ENCODE results near the gene LMX1A. TPM values are rescaled to one million over a fixed set of nuclear protein-coding genes. Genes with fewer than 3 reads are reported as not detected.

Gene LMX1A
- total and polyA plus RNA-seq, 2 of the 13 experiments (the other 11 are each of a cell fraction or from before 2014, with no cell fraction given), result 0.07 TPM; not detected in 1

GRCh38 chr1:165173818-165174217 is 182.7 kb downstream of the LMX1A start (continued):
- TF ChIP-seq ZBTB43 (CRISPR knock-in tag; conservative IDR thresholded peaks at IDR 0.05), result no peak
- TF ChIP-seq ZNF143 (CRISPR knock-in tag; IDR thresholded peaks at IDR 0.05), result no peak

DNA sequence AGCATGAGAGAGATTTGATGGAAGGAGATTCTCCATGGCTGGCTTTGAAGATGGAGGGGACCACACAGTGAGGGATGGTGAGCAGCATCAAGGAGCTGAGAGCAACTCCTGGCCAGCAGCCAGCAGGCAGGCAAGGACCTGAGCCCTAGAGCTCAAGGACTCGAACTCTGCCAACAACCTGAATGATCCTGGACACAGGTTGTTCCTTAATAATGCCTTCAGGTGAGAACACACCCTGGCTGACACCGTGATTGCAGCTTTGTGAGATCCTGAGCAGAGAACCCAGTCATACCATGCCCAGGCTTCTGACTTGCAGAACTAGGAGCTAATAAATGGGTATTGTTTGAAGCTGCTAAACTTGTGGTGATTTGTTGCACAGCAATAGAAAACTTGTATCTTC is 183.1 kb downstream of the LMX1A start:
- no peaks in the 10 kb centered on the region for H3K9me3 ChIP-seq (ENCODE audit: low read length)
- TF ChIP-seq HMGA1 (CRISPR knock-in tag; conservative IDR thresholded peaks at IDR 0.05) (no peak), SP4 (CRISPR knock-in tag; IDR thresholded peaks at IDR 0.05) (no peak), ZNF24 (IDR thresholded peaks at IDR 0.05) (no peak), ESRRA (CRISPR knock-in tag; IDR thresholded peaks at IDR 0.05; ENCODE audit: low read depth) (no peak), AGO1 (IDR thresholded peaks at IDR 0.05; ENCODE audit: low read depth, low read length, poor library complexity, severe bottlenecking) (no peak), ZBTB38 (CRISPR knock-in tag; IDR thresholded peaks at IDR 0.05) (no peak), PHF20 (CRISPR knock-in tag; IDR thresholded peaks at IDR 0.05) (no peak), CAMTA2 (CRISPR knock-in tag; IDR thresholded peaks at IDR 0.05; ENCODE audit: borderline replicate concordance) (no peak), ZFP90 (CRISPR knock-in tag; IDR thresholded peaks at IDR 0.05; ENCODE audit: borderline replicate concordance) (no peak), ZNF329 (CRISPR knock-in tag; IDR thresholded peaks at IDR 0.05; ENCODE audit: low read depth) (no peak), ZMAT3 (CRISPR knock-in tag; conservative IDR thresholded peaks at IDR 0.05) (no peak), POGK (CRISPR knock-in tag; conservative IDR thresholded peaks at IDR 0.05) (no peak), NCOA2 (CRISPR knock-in tag; IDR thresholded peaks at IDR 0.05) (no peak), EP300 (IDR thresholded peaks at IDR 0.05; ENCODE audit: low read depth in 2 of 2, low read length in 2 of 2) (no peak), EP300 (CRISPR knock-in tag; IDR thresholded peaks at IDR 0.05; ENCODE audit: borderline replicate concordance) (no peak)
- TF ChIP-seq, protein P1, sequence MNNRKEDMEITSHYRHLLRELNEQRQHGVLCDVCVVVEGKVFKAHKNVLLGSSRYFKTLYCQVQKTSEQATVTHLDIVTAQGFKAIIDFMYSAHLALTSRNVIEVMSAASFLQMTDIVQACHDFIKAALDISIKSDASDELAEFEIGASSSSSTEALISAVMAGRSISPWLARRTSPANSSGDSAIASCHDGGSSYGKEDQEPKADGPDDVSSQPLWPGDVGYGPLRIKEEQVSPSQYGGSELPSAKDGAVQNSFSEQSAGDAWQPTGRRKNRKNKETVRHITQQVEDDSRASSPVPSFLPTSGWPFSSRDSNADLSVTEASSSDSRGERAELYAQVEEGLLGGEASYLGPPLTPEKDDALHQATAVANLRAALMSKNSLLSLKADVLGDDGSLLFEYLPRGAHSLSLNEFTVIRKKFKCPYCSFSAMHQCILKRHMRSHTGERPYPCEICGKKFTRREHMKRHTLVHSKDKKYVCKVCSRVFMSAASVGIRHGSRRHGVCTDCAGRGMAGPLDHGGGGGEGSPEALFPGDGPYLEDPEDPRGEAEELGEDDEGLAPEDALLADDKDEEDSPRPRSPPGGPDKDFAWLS (CRISPR knock-in tag; IDR thresholded peaks at IDR 0.05; ENCODE audit: borderline replicate concordance), result no peak
- TF ChIP-seq, protein P2, sequence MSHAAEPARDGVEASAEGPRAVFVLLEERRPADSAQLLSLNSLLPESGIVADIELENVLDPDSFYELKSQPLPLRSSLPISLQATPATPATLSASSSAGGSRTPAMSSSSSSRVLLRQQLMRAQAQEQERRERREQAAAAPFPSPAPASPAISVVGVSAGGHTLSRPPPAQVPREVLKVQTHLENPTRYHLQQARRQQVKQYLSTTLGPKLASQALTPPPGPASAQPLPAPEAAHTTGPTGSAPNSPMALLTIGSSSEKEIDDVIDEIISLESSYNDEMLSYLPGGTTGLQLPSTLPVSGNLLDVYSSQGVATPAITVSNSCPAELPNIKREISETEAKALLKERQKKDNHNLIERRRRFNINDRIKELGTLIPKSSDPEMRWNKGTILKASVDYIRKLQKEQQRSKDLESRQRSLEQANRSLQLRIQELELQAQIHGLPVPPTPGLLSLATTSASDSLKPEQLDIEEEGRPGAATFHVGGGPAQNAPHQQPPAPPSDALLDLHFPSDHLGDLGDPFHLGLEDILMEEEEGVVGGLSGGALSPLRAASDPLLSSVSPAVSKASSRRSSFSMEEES (CRISPR knock-in tag; IDR thresholded peaks at IDR 0.05), result no peak

More for the DNA sequence above, 183.1 kb downstream of the LMX1A start:
- Histone ChIP-seq H3K27ac (ENCODE audit: extremely low read length, insufficient read depth, low read length) (no peak overlapping the region), H3K4me1 (ENCODE audit: insufficient read depth, low read length) (no peaks in the 10 kb centered on the region), H2AFZ (ENCODE audit: low read length) (no peak overlapping the region), H3K36me3 (replicated peaks in 1 of 2; ENCODE audit: control insufficient read depth in 1 of 2, insufficient read depth in 2 of 2, low read length in 2 of 2) (no peaks in the 10 kb centered on the region), H3K9ac (ENCODE audit: insufficient read depth, low read depth, low read length) (no peak overlapping the region), H3K79me2 (ENCODE audit: insufficient read depth, low read length) (no peaks in the 10 kb centered on the region), H4K20me1 (ENCODE audit: insufficient read depth, low read length) (no peaks in the 10 kb centered on the region), H3K4me2 (ENCODE audit: low read depth, low read length) (no peak overlapping the region), H3K4me3 (replicated peaks in 1 of 3; ENCODE audit: insufficient read depth in 1 of 3, low read depth in 2 of 3, low read length in 3 of 3) (no peak overlapping the region), H3K27me3 (ENCODE audit: control insufficient read depth in 1 of 2, insufficient read depth in 2 of 2, low read length in 2 of 2) (no peaks in the 10 kb centered on the region)
- intact Hi-C loops (cut with micrococcal nuclease; ENCODE audit: unreplicated experiment) (no loop called here), in situ Hi-C loops (cut with HindIII; ENCODE audit: extremely low pct_ligation_motif_present, low pct_unique_long_range_greater_than_20kb) (no loop called here)
- FAIRE-seq (no peak), DNase-seq (ENCODE audit: low spot score) (no peak), ATAC-seq (no peak)
- ChIA-PET POLR2A (no interaction called here), CTCF (ENCODE audit: low intra/inter-chr PET ratio, low total read pairs) (no interaction called here)
- no TSS peak for BruUV-seq (replicated peaks)
- WGBS (ENCODE audit: low lambda C conversion rate), result 11% methylated on average over 1 of the region's 2 CpGs
